GM21717 (cell line): ENCODE results near the gene FOXQ1.

ENCODE experiments used
- ATAC-seq: cut with Tn5 transposase; IDR thresholded peaks from one replicate; pipeline ENCODE4 v1.9.1; 2021; ENCODE audit warnings: mild to moderate bottlenecking, moderate library complexity; ENCODE audit not compliant: unreplicated experiment

FOXQ1 gene

DNA sequence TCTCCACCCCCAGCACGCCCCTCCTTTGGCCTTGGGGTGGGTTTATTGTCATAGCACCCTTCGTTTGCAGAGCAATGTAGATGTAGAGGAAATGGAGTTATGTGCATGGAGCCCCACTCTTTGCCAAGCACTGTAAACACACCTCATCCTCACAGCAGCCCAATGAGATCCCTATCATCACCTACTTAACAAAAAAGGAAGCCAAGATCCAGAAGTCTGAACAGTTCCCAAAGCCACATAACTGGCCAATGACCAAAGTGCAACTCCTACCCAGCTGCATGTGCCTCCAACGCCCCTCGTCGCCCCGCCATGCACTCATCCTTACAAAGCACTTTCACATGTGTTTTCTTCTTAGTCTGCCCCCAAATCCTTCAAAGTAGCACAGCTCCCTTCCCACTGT, 21.8 kb upstream of the FOXQ1 start:
- ATAC-seq = no peak

DNA sequence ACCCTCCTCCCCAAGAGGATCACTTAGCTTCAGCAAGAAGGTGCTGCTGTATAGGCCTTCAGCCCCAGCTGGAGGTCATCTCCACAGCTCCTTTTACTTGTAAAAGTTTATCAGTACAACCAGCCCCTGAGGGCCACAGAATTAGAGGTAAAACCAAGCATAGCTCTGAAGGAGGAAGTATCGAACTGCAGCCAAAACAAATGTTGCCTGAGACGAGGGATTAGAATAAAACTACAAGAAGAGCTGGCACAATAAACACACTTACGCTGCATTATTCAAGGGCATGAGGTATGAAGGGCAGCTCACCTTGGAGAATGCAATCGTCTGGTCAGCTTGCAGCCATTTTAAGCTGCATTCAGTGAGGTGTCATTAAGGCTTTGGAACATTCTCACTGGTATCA, 21.1 kb upstream of the FOXQ1 start:
- no peak for ATAC-seq

- ATAC-seq = no peak
Observed at GRCh38 chr6:1291381-1291780, 20.5 kb upstream of the FOXQ1 start.

GRCh38 chr6:1295420-1295819, 16.5 kb upstream of the FOXQ1 start:
- ATAC-seq = no peak

DNA sequence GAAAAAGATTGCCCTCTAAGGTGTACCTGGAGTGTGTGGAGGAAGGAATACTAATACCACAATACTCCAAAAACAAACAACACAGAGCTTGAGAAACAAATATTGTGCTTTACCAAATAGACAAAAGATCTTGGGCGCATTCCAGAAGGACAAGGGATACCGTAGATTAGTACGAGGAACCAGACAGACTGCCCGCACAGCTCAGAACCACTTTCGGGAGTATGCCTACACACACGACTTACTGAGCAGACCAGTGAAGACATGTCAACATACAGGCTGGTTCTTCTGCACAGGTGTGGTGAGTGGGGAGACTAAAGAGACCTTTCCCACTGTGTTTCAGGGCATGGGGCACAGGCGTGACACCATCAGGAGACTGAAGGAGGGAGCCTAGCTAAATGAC, 15.8 kb upstream of the FOXQ1 start:
- ATAC-seq = no peak

GRCh38 chr6:1296542-1296941, 15.4 kb upstream of the FOXQ1 start:
- no peak for ATAC-seq

GRCh38 chr6:1297746-1298145, 14.2 kb upstream of the FOXQ1 start:
- no peak for ATAC-seq

GRCh38 chr6:1298768-1299167, 13.1 kb upstream of the FOXQ1 start:
- no peak for ATAC-seq

DNA sequence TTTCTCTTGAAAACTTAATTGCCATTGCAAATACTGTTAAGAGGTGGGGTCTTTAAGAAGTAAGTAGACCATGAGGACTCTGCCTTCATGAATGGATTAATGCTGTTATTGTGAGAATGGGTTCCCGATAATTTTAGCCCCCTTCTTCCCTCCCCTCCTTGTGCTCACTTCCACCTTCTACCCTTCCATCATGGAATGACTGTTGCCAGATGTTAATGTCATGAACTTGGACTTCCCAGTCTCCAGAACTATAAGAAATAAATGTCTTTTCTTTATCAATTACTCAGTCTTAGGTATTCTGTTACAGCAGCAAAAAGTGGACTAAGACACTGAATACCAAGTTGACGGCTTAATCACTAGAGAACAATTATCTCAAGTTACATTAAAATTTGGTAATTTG, 5.8 kb upstream of the FOXQ1 start:
- no peak for ATAC-seq

GRCh38 chr6:1309366-1309765, 2.5 kb upstream of the FOXQ1 start:
- no peak for ATAC-seq

DNA sequence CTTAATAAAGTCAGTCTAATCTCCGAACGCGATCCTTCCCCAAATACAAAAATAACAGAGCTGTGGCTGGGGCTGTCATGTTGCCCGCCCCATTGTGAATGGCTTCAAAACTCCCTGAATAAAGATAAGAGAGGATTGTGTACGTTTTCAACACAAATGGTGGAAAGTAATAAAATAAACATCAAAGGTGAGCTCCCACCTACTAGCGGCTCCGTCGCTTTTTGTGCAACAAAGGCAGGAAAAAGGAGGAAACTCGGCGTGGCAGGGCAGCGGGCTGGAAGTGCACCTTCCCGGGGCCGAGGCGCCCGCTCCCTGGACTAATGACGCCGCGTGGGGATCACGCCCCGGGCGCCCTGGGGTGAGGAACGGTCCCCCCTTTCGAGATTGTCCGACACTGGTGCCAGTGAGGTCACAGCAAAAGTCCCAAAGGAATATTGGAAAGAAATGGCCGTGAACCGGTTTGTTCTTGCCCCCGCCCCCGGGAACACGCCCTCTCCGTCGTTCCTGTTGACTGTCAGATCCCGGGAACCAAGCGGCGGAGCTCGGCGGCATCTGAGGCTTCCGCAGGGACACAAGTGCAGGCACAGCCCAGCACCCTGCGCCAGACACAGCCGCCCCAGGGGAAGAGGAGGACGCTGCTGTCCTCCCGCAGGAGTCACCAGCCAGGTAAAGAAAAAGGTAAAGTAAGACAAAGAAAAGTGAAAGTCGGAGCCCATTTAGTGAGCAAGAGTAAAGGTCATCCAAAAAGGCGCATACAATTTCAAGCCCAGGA, 1.1 kb upstream of the FOXQ1 start:
- no peak for ATAC-seq

DNA sequence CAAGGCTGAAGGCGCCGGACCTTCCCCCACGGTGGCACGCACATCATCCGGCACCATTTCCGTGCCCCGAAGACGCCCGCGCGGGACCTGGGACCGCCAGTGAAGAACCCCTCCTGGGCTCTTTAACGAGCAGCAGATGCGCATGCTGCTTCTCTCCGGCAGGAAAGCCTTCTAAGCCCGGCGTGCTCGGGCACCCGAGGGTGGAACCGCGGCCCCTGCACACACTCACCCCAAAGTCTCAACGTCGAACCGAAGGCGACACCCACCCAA, 240 bp downstream of the FOXQ1 start:
- no peak for ATAC-seq

GRCh38 chr6:1312473-1313367, 822 bp downstream of the FOXQ1 start:
- no peak for ATAC-seq

DNA sequence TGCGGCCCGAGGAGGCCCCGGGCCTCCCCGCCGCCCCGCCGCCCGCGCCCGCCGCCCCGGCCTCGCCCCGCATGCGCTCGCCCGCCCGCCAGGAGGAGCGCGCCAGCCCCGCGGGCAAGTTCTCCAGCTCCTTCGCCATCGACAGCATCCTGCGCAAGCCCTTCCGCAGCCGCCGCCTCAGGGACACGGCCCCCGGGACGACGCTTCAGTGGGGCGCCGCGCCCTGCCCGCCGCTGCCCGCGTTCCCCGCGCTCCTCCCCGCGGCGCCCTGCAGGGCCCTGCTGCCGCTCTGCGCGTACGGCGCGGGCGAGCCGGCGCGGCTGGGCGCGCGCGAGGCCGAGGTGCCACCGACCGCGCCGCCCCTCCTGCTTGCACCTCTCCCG, 1.5 kb downstream of the FOXQ1 start:
- no peak for ATAC-seq

- no peak for ATAC-seq
Observed at GRCh38 chr6:1313767-1314503, 2.0 kb downstream of the FOXQ1 start.

DNA sequence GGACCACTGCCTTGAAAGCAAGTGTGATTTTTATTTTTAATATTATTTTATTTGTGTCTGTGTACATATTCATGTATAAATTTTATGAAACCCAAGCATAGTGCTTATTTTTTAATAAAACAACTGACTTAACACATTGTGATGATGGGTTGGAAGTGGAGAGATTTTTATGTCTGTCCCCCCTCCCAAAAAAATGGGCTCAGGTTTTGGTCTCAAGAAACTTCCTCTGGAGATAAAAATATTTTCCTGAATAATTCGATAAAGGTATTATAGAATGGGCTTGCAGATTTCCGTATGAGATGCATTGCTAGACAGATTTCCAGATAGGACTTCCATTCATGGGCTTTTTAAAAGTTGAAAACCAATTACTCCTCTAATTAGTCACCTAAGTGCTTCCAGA, 2.7 kb downstream of the FOXQ1 start:
- no peak for ATAC-seq

- ATAC-seq = no peak
Observed at GRCh38 chr6:1315201-1315559, 3.3 kb downstream of the FOXQ1 start.

DNA sequence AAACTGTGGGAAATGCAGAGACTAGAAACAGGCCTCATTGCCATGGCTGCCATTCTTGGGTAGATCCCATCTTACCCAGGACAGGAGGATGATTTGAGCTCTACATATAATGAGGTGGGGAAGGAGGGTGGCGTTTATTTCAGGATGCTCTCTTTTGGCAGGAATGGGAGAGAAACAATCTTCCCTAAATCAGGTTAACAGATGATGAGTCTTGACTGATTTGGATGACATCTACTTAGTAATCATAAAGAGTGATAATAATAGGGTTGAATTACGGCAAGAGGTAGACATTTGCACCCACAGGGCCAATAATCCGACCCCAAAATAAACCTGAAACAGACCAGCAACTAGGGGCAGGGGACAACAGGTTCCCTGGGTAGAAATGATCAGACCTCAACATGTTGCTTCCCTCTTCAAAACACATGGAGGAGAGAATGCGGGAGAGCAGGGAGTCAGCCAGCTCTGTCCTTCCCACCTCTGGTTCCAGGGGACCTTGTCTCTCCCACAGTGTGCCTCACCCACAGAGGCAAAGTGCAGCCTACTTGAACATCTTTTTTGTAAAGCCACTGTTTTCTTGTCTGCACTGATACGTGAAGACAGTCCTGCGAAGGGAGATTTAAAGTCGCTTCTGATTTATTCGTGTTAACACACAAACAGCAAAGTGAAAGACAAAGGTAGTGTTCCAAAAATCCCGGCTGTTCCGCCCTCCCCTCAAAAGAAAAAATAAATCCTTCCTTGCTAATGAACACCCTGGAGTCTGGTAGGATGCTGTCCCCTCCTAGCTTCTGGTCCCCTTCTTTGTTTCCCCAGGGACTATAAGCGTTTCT, 3.9 kb downstream of the FOXQ1 start:
- ATAC-seq = no peak

GRCh38 chr6:1316489-1316971, 4.6 kb downstream of the FOXQ1 start:
- no peak for ATAC-seq

DNA sequence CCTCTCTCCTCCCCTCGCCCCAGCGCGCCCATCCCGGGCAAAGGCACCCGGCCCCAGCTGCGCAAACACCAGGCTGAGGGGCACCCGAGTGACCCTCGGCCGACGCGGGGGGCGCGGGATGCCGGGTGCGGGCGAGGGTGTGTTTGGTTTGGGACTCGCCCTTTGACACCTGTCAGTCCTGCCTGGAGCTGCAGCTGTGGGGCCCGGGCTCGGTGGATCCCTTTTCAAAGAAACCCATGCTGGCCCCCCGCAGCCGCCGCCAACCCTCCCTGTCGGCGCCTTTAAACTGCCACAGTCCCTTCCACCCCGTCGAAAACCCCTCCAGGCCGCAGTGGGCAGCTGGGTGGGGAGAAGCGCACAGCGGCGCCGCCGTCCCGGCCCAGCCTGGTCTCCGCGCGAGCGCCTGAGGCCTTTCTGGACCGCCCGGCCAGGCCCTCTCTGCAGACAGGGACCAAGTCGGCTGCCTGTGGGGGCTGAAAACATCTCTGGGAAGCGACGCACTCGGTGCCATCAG, 5.5 kb downstream of the FOXQ1 start:
- ATAC-seq = no peak

DNA sequence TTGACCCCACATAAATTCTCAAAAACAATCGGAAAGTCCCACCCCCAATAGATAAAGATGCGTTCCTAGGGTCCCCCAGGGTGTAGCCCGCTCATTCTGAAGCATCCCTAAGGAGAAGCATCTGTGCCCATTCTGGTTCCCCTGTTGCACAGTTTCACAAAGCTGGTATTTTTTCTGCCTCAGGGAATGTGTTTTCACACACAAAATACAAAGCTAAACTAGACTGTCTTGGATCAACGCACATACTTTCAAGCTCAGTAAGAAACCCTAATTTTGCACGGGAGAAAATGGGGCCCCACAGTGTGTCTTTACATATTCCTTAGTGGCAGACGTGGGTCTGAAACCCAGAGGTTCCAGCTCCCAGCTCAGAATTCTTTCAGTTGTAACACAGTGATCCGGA, 6.1 kb downstream of the FOXQ1 start:
- no peak for ATAC-seq
